PC-9 (cell line): ENCODE data around the gene HEATR3. TPM values are rescaled to one million over a fixed set of nuclear protein-coding genes. Genes with fewer than 3 reads are reported as not detected.

Experiments used
- BruUV-seq: library from RNA; stranded (reverse); fragments of 400-500 nt; replicated peaks from 2 replicates; lab custom pipeline; 2021; lab: Mats Ljungman, UMichigan
- CTCF ChIA-PET: fragments of 300-600 bp; sonication (Branson Sonifier 250); formaldehyde crosslinking; loops from one replicate; lab custom pipeline; 2022; ENCODE audit warnings: antibody characterized with exemption; lab: Charles Lee
- POLR2A ChIA-PET: fragments of 300-600 bp; sonication (Branson Sonifier 250); formaldehyde crosslinking; loops from one replicate; lab custom pipeline; 2022; ENCODE audit warnings: antibody characterized with exemption; ENCODE audit not compliant: unreplicated experiment; lab: Charles Lee
- DNase-seq, 2 experiments: peaks; one replicate each; pipeline versions ENCODE4 v3.0.0 to v3.0.0-alpha.2; 2015 to 2022; ENCODE audit warnings: mixed read lengths in 1 of 2
- H2AFZ ChIP-seq: fragments of 200-600 bp; sonication (generic); 2 replicates; pipeline ENCODE4 v1.8.1; 2017; ENCODE audit warnings: antibody characterized with exemption
- H3F3A ChIP-seq: fragments of 200-600 bp; sonication (generic); 2 replicates; pipeline ENCODE4 v1.8.1; 2017; ENCODE audit warnings: antibody characterized with exemption, mild to moderate bottlenecking, low read depth; ENCODE audit not compliant: insufficient read depth
- H3K27ac ChIP-seq: fragments of 200-600 bp; sonication (generic); 2 replicates; pipeline ENCODE4 v1.6.1; 2016; ENCODE audit warnings: mixed run types
- H3K27me3 ChIP-seq: fragments of 200-600 bp; sonication (generic); 2 replicates; pipeline ENCODE4 v1.6.1; 2016; ENCODE audit warnings: low read depth, mixed run types; ENCODE audit not compliant: insufficient read depth
- H3K36me3 ChIP-seq: fragments of 200-600 bp; sonication (generic); 2 replicates; pipeline ENCODE4 v1.6.1; 2016; ENCODE audit warnings: low read depth, mixed run types
- H3K4me1 ChIP-seq: fragments of 200-600 bp; sonication (generic); replicated peaks from 2 replicates; pipeline ENCODE4 v1.6.1; 2016; ENCODE audit warnings: mixed run types; ENCODE audit not compliant: insufficient read depth
- H3K4me2 ChIP-seq: fragments of 200-600 bp; sonication (generic); 2 replicates; pipeline ENCODE4 v1.6.1; 2017; ENCODE audit warnings: mixed run types
- H3K4me3 ChIP-seq: fragments of 200-600 bp; sonication (generic); 2 replicates; pipeline ENCODE4 v1.6.1; 2016; ENCODE audit warnings: mixed run types
- H3K79me2 ChIP-seq: fragments of 200-600 bp; sonication (generic); 2 replicates; pipeline ENCODE4 v1.6.1; 2017; ENCODE audit warnings: low read depth, mixed run types
- H3K9me2 ChIP-seq: fragments of 200-600 bp; sonication (generic); 2 replicates; pipeline ENCODE4 v1.8.1; 2017; ENCODE audit warnings: mild to moderate bottlenecking; ENCODE audit not compliant: insufficient read depth
- H3K9me3 ChIP-seq: fragments of 200-600 bp; sonication (generic); 2 replicates; pipeline ENCODE4 v1.8.1; 2016; ENCODE audit warnings: low read depth; ENCODE audit not compliant: insufficient read depth
- H4K20me1 ChIP-seq: fragments of 200-600 bp; sonication (generic); 2 replicates; pipeline ENCODE4 v1.8.1; 2017; ENCODE audit not compliant: insufficient read depth
- CTCF ChIP-seq: fragments of 200-600 bp; sonication (generic); conservative IDR thresholded peaks from 2 replicates; pipeline ENCODE4 v1.6.1; 2017; ENCODE audit warnings: mixed run types, antibody characterized with exemption, mild to moderate bottlenecking, moderate library complexity
- EZH2 ChIP-seq: fragments of 200-600 bp; sonication (generic); IDR thresholded peaks from 2 replicates; pipeline ENCODE4 v1.8.0; 2017; ENCODE audit warnings: antibody characterized with exemption, low read depth
- intact Hi-C: fragments of 100-400 bp; cut with micrococcal nuclease; formaldehyde crosslinking; loops from one replicate; pipeline ENCODE4 v1.10.0; 2022; ENCODE audit not compliant: unreplicated experiment
- total RNA-seq: library from RNA; stranded (reverse); gene quantifications from 2 replicates; pipeline ENCODE4 v1.2.3, GENCODE V29; 2021

The HEATR3 gene
- total RNA-seq, 1 experiment from 2014 or later = 14.3 TPM

- BruUV-seq = TSS peak; percentile 40
- POLR2A ChIA-PET = no interaction called here
- no peak for DNase-seq
Measured at GRCh38 chr16:50066482-50067289, 916 bp downstream of the HEATR3 start.

GRCh38 chr16:50067290-50067853 lies 1.6 kb downstream of the HEATR3 start:
- peaks cover 29% of the 10 kb centered on the region for H3K79me2 ChIP-seq
- peak overlapping the region; percentile 94; the same call in 1 of the 2 replicates for H3K4me3 ChIP-seq
- no peak for TF ChIP-seq EZH2
- peak; percentile 38; the same call in 1 of the 2 replicates for TF ChIP-seq CTCF
- no peak overlapping the region for H2AFZ ChIP-seq
- no peaks in the 10 kb centered on the region for H3K9me2 ChIP-seq
- intact Hi-C loops = loop anchor here (1.0 to 2.0 kb wide), 3 partner anchors 43 to 143 kb away; partner anchors contain the start of genes CNEP1R1 and TENT4B
- H3K4me1 ChIP-seq = peaks cover 15% of the 10 kb centered on the region; the same call in 1 of the 2 replicates
- H3K27ac ChIP-seq = no peak overlapping the region
- peaks cover 30% of the 10 kb centered on the region for H4K20me1 ChIP-seq
- peak overlapping the region; percentile 100 for H3K4me2 ChIP-seq
- H3K36me3 ChIP-seq = no peaks in the 10 kb centered on the region; the same call in 1 of the 2 replicates
- peak in 1 of 2 experiments; percentile 9 for DNase-seq
- ChIA-PET CTCF (interaction anchor here (0.7 to 1.6 kb wide), 3 partner anchors 39 to 250 kb away, joined by 4 to 6 read pairs (median 4); no protein-coding TSS in a partner anchor), POLR2A (interaction anchor here (0.6 kb wide), 1 partner anchor 105 kb away, joined by 5 read pairs; no protein-coding TSS in a partner anchor)
- H3K9me3 ChIP-seq = no peaks in the 10 kb centered on the region
- 0 out of 2 replicates have a peak, but pooled peaks cover 3% of the 10 kb centered on the region for H3F3A ChIP-seq
- H3K27me3 ChIP-seq = no peaks in the 10 kb centered on the region
- BruUV-seq = no TSS peak

More at GRCh38 chr16:50066482-50067289, 916 bp downstream of the HEATR3 start:
- peaks cover 29% of the 10 kb centered on the region for H3K79me2 ChIP-seq
- intact Hi-C loops = loop anchor here (1.0 to 2.0 kb wide), 3 partner anchors 42 to 144 kb away; partner anchors contain the start of genes CNEP1R1 and TENT4B
- H3K4me1 ChIP-seq = peaks cover 15% of the 10 kb centered on the region; the same call in 1 of the 2 replicates
- H3K27ac ChIP-seq = no peak overlapping the region
- H3K9me3 ChIP-seq = no peaks in the 10 kb centered on the region
- H3K27me3 ChIP-seq = no peaks in the 10 kb centered on the region
- H3K4me2 ChIP-seq = peak overlapping the region; percentile 100
- H2AFZ ChIP-seq = peak overlapping the region; percentile 100
- CTCF ChIA-PET = interaction anchor here (1.3 to 1.6 kb wide), 2 partner anchors 41 to 144 kb away, joined by 5 to 6 read pairs; partner anchors contain the start of gene CNEP1R1
- no peaks in the 10 kb centered on the region for H3K36me3 ChIP-seq
- H3K4me3 ChIP-seq = peak overlapping the region; percentile 94
- TF ChIP-seq EZH2 (no peak), CTCF (no peak)
- no peaks in the 10 kb centered on the region for H3K9me2 ChIP-seq
- 0 out of 2 replicates have a peak, but pooled peaks cover 3% of the 10 kb centered on the region for H3F3A ChIP-seq
- H4K20me1 ChIP-seq = peaks cover 30% of the 10 kb centered on the region

- peaks cover 29% of the 10 kb centered on the region for H3K79me2 ChIP-seq
- intact Hi-C loops = no loop called here
- CTCF ChIA-PET = interaction anchor here (1.6 kb wide), 1 partner anchor 142 kb away, joined by 6 read pairs; no protein-coding TSS in a partner anchor
Measured at GRCh38 chr16:50068550-50068949, 2.8 kb downstream of the HEATR3 start.

More at GRCh38 chr16:50068550-50068949, 2.8 kb downstream of the HEATR3 start:
- peaks cover 30% of the 10 kb centered on the region for H4K20me1 ChIP-seq
- POLR2A ChIA-PET = no interaction called here
- H3K4me3 ChIP-seq = no peak overlapping the region
- H3K4me2 ChIP-seq = no peak overlapping the region
- DNase-seq = no peak
- H3K27me3 ChIP-seq = no peaks in the 10 kb centered on the region
- TF ChIP-seq CTCF = no peak
- TF ChIP-seq EZH2 = no peak
- no TSS peak for BruUV-seq
- no peaks in the 10 kb centered on the region; the same call in 1 of the 2 replicates for H3K36me3 ChIP-seq
- H3K4me1 ChIP-seq = peaks cover 15% of the 10 kb centered on the region; the same call in 1 of the 2 replicates
- H3F3A ChIP-seq = 0 out of 2 replicates have a peak, but pooled peaks cover 3% of the 10 kb centered on the region
- no peaks in the 10 kb centered on the region for H3K9me3 ChIP-seq
- H2AFZ ChIP-seq = no peak overlapping the region
- no peaks in the 10 kb centered on the region for H3K9me2 ChIP-seq
- H3K27ac ChIP-seq = no peak overlapping the region
